GM18517 (cell line): Measurements from ENCODE around the gene CYS1.
A peak's percentile ranks its signal among the peaks of the same experiment; 100 is the strongest.
"Not testable (repeated sequence)": the region's sequence is repeated elsewhere in the genome, so short reads cannot be mapped to it uniquely, and the experiment has no call there.

Experiments
- ATAC-seq: cut with Tn5 transposase; IDR thresholded peaks from one replicate; pipeline ENCODE4 v1.9.1; 2021; ENCODE audit warnings: mild to moderate bottlenecking, moderate library complexity; ENCODE audit not compliant: unreplicated experiment

Gene CYS1

DNA sequence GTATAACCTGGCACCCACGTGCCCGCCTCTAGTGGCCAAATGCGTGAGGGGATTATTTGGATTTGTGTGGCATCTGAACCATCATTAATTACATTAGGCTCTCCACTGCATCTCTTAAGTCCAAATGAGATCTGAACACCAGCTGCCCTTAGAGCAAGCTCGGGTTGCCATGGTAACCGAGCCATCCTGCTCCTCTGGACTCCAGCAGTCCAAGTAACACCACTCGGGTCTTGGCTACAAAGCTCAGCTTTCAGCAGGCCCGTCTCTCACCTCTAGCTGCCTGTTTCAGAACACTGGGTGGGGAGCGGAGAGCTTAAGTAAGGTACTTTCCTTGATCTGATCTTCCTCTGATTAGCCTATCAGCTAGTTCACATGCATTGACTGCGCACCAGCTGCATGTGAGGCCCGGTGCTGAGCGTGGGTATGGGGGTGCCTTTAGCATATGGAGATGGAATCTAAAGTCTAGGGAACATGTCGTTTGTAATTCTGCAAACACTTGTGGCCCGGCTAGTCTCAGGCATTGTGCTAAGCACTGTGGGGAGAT is 14.1 kb upstream of the CYS1 start:
- no peak for ATAC-seq

DNA sequence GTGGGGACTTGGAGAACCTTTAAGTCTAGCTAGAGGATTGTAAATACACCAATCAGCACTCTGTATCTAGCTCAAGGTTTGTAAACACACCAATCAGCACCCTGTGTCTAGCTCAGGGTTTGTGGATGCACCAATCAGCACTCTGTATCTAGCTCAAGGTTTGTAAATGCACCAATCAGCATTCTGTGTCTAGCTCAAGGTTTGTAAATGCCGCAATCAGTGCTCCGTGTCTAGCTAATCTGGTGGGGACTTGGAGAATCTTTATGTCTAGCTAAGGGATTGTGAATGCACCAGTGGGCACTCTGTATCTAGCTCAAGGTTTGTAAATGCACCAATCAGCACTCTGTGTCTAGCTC is 11.7 kb upstream of the CYS1 start:
- ATAC-seq: not testable (repeated sequence)

DNA sequence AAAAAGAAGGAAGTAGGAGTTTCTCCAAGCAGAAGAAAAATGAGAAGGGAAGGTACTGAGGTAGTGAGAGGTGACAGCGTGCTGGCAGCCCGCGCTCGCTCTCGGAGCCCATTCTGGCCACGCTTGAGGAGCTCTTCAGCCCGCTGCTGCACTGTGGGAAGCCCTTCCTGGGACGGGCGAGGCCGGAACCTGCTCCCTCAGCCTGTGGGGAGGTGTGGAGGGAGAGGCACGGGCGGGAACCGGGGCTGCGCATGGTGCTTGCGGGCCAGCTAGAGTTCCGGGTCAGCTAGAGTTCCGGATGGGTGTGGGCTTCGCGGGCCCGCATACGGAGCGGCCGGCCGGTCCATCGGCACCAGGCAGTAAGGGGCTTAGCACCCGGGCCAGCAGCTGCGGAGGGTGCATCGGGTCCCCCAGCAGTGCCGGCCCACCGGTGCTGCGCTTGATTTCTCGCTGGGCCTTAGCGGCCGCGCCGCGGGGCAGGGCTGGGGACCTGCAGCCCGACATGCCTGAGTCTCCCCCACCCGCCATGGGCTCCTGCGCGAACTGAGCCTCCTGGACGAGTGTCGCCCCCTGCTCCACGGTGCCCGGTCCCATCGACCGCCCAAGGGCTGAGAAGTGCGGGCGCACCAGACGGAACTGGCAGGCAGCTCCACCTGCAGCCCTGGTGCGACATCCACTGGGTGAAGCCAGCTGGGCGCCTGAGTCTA is 11.1 kb upstream of the CYS1 start:
- ATAC-seq: no peak

DNA sequence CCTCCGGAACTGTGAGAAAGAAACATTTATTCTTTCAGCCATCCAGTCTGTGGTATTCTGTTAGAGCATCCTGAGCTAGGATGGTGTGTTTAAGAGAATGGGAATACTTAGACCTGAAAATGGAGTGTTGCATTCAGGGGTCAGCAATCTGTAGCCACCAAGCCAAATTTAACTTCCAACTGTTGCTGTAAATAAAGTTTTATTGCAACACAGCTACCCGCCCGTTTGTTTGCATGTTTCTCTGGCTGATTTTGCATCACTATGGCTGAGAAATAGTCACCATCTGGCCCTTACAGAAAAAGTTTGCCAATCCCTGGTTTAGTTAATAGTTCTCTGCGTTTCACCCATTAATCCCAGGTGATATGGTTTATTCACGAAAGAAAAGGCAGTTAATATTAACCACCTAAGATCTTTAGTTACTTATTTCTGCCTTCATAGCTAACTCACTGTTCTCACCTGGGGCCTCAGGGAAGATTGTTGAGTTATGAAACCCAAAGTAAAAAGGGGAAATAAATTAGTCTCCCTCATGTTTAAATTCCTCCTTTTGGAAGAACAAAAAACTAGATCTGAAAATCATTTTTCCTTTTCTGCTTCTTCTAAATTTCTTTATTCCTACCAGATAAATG is 9.5 kb upstream of the CYS1 start:
- peak; percentile 53 for ATAC-seq

DNA sequence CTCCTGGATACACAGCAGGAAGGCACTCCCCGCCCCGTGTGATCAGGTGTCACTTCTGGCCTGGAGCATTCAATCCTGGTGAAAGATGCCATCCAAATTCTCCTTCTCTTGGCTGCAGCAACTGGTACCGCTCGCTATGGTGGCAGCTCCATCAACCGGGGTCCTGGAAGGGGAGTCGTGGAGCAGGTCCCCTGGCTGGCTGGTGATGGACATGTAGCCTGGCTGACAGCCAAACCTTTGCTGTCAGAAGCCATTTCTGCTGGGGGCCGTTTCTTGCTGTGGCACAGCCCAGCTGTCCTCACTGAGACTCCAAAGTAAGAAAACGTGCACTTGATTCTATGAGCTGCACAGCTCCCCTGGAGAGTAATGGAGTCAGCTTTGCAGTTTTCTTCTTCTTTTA is 7.1 kb upstream of the CYS1 start:
- no peak for ATAC-seq

DNA sequence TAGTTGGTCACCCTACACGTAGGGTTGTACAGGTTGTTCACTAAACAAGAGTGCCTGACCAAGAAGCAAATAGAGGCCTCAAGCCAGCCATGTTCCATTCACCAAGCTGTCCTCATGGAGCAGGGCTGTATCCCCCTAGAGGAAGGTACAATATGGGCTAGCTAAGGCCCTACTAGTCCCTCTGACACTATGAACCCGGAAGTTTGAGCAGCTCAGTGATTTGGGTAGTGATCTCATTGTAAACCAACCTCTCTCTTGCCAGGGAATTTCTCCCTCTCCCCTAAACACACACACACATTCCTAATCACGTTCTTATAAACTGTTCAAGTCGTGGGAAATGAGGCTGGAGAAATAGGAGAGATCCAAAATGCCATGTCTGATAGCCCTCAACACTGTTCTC is 6.7 kb upstream of the CYS1 start:
- no peak for ATAC-seq

DNA sequence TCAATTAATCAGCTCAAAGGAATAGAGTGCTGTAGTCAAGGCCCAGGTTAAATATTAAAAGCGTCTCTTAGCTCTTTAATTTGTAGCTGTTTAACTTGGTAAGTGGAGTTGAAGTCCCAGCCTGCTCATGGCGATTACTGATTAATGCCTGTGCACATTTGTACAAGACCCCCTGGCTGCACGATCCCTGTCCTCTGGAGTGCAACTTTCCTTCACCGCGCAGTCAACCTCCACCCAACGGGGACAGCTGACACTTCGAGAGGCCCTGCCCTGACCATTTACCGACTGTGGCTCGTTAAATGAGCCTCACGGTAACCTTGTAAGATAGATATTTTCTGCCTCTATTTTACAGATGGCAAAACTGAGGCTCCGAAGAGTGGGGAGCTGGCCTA is 5.5 kb upstream of the CYS1 start:
- no peak for ATAC-seq

DNA sequence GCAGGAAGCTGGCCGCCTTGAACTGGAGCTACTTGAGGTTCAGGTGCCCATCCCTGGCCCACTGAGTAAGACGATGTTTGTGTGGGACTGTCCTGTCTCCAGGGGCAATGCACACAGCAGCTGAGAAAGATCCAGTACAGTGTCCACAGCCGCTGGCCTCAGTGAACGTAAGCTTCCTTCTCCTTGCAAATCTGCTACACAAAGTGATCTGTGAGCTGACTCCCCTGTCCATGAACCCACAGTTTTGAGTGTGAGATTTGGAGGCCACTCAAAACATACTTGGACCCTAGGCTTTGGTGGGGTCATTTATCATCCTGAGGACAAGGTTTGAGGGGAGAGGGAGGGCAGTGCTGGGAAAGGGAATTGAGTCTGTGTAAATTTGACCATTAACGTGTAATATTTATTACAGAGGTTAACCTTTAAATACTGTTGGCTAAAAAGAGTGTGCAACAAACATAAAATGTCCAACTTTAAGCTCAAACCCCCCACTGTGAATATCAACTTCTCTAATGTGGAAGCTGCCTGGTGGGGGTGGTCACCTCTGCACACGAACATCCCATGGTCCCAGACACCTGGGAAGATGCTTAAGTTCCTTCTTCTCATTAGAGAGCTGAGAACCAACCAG is 4.9 kb upstream of the CYS1 start:
- ATAC-seq: no peak

DNA sequence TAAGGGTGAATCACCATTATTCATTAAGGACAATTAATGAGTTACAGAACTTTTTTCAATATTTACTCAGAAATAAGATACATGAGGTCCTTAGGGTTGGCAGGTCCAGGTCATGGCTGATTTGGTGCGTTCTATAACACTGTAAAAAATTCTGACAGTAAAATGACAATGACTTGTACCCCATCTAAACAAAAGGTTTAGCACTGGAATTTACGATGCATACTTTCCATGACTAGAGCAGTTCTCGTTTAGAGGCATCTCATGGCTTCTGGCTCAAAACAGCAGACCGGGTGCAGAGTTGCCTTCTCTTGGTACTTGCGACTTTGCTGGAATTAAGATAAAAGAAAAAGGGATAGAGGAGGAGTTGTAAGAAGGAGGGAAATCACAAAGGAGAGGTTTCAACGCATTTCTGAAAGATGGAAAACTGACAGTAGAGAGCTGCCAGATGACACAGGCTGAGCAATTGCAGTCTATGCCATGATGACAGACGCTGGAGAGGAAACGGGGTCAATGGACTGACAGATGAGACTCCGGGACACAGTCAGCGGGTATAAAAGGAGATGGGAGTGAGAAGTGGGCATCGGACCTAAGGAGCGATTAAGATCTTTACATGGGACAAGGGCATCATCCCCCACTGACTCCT is 4.1 kb upstream of the CYS1 start:
- ATAC-seq: peak; percentile 1

DNA sequence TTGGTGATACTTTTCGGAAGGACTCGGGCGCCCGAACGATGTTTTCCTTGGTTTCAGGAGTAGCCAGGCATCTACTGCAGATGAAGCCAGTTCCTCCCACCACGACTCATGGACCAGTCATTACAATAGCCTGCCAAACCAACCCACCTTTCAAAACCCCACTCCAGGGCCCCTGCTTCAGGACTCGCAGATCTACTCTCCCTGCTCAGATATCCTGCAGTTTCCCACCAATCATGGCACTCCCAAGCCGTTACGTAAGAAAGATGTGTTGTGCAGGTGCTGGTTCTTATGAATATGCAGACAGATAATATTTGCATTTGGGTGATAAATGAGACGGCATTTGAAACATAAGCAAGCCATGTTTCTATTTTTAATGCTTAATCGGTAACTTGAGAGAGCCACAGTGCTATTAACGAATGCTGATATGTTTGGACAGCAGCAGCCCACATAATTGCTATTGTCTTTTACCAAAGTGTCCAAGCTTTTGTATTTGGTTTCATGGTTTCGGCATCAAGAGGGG is 3.5 kb upstream of the CYS1 start:
- peak; percentile 61 for ATAC-seq

DNA sequence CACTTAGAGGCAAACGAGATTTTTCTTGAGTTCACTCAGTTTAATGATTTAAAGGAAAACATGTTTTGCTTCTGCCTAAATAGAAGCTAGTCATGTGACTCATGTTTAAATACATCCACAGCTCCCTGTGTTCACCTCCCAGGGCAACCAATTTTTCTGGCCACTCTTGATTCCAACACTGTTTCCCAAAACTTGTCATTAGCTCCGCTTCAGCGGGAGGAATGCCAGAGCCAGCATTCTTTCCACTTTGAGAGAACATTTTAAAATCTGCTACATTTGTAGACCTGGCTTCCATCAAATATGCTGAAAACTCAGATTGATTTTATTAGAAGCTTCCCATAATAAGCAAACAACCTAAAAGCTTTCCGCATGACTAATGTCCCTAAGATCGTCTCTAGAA is 2.8 kb upstream of the CYS1 start:
- no peak for ATAC-seq

DNA sequence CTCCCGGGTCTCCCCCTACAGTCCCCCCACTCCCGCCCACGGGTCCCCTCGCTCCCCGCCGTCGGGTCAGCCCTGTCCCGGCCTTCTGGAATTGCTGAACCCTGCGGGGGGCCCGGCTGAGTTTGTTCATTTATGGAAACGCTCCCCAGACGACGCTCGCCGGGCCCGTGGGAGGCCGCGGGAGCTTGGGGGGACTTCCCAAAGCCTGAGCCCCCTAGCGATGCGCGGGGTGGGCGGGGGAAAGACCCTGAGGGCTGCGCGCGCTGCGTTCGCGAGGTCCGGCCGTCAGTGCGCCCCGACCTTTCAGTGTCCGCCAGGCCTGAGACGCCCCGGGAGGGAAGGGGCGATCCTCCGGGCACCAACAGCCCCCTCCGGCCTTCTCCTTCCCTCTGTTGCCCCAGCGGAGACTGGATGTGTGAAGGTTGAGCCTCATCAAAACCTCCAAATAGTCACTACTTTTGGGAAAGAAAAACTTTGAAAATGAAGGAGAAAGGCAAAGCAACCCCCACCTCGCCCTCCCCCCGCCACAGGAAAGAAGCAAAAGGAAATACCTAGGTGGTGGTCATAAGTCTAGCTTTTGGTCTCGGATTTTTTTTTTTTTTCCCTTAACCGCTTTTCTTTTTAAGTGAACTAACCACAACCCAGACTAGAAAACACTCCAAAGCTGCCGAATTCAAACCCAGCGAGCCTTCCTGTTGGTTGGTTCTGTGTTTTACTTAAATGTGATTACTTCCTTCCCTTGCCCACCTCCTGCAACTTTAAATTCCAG is 509 bp upstream of the CYS1 start:
- ATAC-seq: no peak

DNA sequence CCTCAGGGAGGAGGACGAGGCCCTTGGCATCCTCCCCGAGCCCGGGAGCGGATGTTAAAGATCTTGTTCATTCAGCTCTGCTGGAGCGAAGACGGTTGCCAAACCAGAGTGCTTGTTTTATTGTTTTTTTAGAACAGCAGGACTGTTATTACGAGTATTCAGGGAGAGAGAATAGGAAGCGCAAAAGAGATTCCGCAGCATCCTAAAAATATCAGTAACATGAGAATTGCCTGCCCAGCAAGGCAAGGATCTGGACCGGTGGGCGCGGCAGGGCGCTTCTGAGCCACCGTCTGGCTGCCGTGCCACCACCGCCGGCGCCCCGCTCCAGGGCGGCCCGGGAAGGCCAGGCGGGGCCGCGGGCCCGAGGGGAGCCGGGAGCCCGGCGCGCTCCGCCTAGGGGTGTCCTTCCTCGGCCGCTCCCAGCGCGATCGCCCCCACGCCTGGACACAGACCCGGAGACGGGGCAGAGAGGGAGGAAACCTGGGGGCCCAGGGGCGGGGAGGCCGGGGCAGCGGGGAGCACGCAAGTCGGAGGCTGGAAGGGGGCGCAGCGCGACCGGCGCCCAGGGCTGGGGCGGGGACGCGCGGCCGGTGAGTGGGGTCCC is 843 bp downstream of the CYS1 start:
- ATAC-seq: no peak

DNA sequence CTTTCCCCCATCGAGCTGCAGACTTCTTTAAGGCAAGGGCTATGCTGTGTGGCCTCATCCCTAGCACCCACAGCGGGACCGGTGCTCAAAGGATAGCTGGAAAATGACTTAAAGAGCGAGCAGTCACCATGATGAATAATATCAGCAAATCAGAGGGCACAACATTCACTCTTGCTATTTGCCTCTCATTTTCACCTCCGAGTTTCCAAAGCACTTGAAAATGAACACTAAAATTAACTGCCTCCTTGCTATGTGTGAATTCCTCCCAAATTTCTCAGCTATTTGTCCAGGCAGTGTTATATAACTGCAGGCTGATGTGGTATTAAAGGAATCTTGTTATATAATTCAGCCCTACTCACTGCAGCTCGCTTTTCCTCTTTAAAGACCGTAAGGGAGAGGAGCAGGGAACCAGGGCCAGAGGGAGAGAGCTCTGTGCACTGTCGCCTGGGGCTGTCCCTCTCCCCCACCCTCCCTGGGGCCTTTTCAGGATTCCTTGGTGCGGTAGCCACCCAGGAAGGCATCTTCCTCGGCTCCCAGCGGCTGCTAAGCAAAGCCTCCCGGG is 1.4 kb downstream of the CYS1 start:
- ATAC-seq: no peak

DNA sequence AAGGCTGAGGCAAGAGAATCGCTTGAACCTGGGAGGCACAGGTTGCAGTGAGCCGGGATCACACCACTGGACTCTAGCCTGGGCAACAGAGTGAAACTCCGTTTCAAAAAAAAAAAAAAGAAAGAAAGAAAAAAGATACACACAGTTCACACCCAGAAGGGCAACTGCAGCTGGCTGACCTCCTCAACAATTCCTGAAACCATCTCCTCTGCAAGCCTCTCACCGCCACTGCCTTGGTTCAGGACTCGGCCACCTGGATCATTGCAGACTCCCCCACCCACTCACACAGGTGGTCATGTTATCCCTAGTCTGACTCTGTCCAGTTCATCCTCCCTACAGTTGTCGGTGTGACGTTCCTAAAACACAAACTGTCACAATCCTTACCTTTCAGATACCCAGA is 2.2 kb downstream of the CYS1 start:
- no peak for ATAC-seq

DNA sequence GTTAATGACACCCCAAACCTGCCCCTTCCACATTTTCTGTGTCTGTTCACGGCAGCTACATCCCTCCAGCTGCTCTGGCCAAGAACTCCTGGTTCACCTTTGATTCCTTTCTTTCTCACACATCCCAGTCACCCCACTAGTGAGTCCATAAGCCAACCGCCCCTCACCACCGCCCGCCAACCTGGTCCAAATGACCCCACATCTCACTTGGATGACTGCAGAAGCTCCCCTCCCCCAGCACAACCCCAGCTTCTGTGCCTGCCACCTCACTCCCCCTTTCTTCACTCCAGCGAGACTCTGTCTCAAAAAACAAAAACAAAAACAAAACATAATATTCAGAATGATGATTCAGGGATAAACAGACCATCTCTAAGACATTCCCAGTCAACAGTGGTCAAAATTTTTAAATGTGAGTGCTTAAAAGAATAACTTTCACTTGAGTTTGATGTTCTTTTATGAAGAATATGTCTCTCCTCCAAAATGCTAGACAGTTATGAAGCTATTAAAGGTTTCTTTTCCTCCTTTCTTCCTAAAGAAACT is 3.2 kb downstream of the CYS1 start:
- no peak for ATAC-seq

DNA sequence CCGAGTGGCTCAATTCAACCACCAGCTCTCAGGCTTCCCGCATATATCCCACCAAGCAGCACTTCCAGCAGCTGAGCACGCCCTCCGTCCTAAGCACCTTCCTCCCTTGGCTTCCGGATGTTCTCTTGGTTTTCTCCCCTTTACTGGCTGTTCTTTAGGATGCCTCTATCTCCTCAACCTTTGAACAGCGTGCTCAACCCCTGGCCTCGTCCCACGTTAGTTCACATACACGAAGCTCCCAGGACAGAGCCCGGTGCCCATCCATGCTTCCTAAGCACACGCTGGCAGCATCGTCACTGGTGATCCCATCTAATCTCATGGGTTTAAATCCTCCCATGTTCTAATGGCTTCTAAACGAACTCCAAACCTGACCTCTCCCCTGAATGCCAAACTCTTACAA is 3.7 kb downstream of the CYS1 start:
- no peak for ATAC-seq

DNA sequence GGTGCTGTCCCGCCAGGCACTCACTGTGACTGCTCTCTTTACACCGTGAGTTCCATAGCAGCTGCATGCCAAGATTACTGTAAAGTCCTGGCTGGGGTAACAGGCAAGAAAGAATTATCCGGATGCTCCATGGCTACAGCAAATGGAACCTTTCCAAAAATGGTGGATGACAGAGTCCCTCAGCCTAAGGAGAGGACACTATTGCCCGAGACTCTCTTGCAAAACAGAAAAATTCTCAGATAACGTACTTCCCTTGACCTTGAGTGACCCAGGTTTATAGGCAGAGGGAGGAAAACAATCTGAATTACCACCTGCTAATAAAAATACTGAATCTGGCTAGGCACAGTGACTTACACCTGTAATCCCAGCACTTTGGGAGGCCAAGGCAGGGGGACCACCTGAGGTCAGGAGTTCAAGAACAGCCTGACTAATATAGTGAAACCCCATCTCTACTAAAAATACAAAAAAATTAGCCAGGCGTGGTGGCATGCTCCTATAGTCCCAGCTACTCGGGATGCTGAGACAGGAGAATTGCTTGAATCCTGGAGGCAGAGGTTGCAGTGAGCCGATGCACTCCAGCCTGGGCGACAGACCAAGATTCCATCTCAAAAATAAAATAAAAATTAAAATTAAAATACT is 4.5 kb downstream of the CYS1 start:
- ATAC-seq: no peak

DNA sequence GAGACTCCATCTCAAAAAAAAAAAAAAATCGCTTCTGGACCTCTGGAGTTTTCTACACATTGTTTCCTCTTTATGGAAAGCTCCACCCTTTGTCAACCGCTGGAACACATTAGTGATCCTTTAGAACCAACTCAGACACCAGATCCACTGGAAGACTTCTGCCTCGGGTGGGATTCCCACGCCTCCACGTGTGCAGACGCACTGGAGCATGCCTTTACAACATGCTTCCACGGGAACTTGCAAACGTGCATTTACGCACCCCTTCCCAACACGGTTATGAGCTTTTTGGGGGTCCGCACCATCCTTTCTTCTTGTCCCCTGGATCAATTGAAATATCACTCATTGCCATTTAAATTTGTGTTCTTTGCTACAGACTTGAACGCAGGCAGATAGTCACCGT is 5.1 kb downstream of the CYS1 start:
- ATAC-seq: no peak
